ENCODE data around the gene CPLX1.
A peak's percentile ranks its signal among the peaks of the same experiment; 100 is the strongest.
"Not testable (repeated sequence)": the region's sequence is repeated elsewhere in the genome, so short reads cannot be mapped to it uniquely, and the experiment has no call there.

Gene CPLX1

DNA sequence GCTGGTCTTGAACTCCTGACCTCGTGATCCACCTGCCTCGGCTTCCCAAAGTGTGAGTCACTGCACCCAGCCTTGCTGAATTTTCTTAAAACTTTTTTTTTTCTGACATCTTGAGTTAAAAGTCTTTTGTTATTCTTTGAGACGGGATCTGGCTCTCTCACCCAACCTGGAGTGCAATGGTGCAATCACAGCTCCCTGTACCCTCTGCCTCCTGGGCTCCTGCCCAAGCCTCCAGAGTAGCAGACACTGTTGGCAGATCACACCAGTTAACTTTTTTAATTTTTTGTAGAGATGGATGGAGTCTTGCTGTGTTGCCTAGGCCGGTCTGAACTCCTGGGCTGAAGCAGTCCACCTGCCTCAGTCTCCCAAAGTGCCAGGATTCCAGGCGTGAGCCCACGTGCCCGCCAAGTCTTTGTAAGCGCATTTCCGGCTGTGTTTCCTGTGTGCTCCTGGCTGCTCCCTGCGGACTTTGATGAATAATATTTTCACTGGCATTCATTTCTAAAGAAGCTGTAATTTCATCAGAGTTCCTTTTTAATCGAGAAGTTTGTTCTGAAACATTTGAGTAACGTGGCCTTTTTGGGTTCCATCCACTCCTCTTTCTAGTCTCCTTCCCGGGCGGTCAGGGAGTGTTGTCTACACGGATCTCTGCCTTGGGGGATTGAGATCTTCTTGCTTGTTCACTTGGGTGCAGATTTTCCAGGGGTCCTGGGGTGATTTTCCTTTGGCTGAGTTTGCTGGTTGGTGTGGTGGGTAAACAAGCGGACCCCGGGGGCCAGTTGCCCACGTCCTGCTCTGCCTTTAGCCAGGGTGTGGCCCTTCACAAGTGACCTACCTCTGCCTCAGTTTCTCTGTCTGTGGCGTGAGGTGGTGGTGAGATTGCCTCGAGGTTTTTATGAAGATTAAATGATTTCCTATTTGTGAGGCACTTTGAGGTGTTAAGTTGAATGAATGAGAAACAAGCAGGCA, 75.9 kb downstream of the CPLX1 start:
- no peak for DNase-seq

DNA sequence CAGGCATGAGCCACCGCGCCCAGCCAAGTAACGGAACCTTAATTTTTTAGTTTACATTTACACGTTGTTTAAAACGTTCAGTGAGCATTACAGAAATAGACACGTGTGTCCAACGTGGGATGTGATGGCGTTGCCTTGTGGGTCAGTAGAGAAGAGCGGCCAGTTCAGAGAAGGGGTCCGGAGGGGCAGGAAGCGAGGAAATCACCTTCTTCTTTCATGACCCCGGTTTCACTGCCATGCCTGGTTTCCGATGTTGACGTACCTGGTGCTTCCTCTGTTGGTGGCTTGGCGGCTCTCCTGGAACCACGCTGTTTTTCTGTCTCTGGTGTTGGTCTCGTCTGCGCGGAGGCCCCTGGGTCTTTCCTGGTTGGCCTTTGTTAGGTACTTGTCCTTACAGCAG, 77.5 kb downstream of the CPLX1 start:
- DNase-seq: no peak

DNA sequence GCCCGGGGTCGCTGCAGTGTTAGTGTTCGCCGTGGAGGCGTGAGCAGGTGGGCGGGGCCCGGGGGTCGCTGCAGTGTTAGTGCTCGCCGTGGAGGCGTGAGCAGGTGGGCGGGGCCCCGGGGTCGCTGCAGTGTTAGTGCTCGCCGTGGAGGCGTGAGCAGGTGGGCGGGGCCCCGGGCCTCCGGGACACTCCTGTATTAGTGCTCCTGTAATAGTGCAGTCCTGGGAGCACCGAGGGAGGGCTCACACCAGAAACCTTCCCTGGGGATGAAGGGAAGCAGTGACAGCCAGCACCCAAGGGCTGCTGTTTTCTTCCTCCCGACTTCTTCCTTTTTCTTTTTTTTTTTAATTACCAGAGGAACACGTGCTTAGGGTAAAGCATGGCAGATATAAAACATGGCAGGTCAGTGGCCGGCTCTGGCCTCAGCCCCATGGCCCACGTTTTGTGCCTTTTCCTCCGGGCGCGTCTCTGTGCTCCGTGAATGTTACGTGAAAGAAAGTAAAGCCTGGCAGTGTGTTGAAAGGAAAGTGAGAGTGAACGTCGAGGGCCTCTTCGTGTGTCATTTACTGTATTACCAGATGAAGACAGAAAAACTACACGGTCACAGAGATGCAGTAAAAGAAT, 78.3 kb downstream of the CPLX1 start:
- DNase-seq: no peak

DNA sequence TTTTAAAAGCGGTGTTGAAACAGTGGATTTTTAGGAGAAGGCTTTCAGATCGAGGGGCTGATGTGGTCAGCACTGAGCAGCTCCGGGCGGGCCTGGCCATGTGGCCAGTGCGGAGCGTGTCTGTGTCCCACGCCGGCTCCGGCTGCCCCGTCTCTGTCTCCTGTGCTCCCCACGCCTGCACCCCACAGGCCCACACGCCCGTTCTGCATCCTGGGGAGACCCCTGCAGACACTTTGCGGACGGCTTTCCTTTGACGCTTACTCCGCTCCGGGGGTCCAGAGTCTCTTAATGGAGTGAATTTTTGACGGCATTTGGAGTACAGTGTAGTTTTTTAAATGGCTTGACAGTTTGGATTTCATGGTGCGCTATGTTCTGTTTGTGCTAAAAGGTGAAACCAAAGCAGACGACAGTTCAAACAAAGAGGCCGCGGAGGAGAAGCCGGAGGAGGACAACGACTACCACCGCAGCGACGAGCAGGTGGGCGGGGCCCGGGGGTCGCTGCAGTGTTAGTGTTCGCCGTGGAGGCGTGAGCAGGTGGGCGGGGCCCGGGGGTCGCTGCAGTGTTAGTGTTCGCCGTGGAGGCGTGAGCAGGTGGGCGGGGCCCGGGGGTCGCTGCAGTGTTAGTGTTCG, 81.6 kb downstream of the CPLX1 start:
- DNase-seq: no peak

DNA sequence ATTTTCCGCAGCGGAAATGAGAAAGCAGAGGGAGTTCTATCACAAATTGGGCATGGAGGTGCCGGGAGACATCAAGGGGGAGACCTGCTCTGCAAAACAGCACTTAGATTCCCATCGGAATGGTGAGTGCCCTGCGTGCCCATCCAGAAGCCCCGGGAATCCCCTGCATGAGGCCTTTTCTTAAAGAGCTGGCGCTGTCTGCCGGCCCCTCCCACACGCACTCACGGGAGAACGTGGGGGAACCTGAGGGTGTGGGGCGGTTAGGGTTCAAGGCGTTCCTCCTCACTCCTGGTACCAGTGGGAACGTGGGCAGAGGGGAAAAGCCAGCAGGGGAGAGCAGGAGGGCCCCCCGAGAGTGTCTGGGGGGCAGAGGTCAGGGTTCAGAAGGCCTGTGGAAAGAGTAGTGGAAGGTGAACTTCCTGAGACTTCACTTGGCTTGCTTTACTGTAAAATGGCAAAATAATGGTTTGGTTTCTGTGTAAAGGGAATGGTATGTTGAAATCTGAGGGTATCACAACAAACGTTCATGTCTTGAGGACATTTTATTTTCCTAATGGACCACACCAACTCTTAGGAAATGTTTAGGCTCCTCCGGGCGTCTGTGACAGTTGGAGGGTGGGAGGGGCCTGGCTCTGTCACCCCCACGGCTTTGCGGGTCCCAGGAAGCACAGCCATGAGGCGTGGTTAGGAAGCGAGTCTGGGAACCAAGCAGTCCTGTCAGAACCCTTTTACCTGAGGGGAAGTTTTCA, 82.3 kb downstream of the CPLX1 start:
- DNase-seq: no peak

DNA sequence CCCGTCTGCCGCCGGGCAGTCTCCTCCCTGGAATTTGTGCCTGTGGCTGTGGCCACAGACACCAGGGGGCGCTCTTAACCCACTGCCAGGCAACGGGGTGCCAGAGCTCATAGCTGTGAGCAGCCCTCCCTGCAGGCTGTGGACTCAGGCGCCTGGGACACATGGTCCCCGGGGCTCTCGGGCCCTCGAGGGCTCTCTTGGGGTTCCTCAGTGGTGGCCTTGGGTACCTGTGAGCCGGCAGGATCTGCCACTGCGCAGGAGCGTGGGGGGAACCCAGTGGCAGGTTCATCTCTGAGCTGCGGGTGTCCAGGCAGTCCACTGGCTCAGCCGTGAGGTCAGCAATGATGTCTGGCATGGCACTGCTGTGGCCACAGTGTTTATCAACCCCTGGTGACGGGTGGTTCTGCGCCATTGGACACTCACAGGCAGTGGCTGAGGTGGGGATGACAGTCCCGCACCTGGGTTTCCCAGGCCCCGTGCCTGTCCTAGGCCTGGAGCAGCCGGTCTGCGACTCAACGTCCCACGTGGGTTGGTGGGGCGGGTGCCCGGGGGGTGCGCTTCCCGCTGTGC, 83.1 kb downstream of the CPLX1 start:
- peak; percentile 80 for DNase-seq

DNA sequence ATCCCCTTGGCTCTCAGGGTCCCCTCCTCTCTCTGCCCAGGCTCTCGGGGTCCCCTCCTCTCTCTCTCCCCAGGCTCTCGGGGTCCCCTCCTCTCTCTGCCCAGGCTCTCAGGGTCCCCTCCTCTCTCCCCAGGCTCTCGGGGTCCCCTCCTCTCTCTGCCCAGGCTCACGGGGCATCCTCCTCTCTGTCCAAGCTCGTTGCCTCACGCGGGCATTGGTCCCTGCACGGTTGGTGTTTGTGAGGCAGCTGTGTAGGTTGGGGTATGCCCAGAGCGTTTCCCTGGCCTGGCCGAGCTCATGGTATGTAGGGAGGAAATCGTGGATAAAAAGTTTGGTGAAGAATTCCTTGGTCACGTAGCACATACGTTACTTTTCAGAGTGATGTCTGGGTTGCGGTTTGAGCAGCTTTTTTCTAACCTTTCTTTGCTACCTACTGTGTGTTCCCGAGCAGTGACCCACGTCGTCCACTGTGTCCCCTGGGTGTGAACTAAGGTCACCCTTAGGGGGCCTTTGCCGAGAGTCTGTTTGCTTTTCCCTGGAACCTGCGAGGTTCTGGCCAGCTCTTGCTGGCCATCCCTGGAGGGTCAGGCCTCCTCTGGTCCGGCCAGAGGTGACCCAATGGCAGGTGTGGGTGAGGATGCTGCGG, 83.7 kb downstream of the CPLX1 start:
- DNase-seq: no peak

DNA sequence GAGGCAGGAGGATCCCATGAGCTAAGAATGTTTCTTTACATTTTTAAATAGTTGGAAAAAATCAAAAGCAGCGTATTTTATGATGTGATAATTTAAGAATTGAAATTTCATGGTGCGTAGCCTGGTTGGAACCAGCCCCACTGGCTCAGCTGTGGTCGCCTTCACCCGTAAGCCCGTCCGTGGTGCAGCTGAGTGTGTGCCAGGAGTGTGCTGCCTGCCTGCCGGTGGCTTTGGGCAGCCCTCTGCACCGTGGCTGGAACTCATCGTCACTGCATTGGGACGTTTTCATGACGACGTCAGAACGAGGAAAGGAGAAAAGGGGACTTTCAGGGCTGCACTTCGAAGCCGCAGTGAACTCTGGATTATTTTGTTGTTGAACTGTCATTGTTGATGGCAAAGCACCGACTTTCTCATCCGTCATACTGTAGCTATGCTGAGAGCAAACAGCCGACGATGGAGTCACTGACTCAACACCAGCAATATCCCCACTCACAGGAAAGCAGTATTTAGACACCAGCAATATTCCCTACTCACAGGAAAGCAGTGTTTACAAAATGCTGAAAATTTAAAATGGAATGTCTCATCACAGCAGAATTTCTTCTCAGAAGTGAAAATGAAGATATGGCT, 85.2 kb downstream of the CPLX1 start:
- no peak for DNase-seq

DNA sequence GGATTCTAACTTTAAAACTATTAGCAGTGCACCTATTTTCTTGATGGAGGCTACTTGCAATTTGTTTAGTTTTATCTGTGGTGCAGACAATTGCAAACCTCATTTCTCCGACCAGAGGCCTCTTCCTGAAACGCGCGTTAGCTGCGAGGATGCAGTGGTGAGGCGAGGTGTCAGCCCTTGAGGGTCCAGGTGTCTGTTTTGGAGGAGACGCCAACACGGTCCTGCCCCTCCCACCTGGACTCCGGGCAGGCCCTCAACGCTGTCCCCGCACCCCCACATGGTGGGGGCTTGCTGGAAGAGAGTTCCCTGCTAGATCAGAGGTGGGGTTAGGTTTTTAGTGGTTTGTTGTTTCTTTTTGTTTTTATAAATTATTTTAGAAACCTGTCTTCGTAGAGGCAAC, 85.9 kb downstream of the CPLX1 start:
- DNase-seq: no peak

DNA sequence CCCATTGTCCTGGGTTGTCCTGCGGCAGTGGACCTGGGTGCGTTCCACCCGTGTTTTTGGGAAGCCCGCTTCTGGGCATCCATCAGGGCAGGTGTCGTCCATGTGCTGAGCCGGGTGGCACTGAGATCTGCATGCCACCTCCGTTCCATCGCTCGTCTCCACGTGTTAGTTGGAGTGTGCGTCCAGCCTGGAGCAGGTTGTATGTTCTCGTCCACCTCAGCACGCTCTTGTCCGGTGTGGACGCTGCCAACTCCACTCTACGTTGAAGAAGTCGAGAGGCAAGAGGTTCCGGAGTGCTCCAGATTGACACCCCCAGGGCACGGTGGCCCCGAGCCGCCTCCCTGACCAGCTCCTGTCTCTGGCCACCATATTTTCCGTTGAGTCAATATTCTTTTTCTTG, 86.4 kb downstream of the CPLX1 start:
- DNase-seq: no peak

DNA sequence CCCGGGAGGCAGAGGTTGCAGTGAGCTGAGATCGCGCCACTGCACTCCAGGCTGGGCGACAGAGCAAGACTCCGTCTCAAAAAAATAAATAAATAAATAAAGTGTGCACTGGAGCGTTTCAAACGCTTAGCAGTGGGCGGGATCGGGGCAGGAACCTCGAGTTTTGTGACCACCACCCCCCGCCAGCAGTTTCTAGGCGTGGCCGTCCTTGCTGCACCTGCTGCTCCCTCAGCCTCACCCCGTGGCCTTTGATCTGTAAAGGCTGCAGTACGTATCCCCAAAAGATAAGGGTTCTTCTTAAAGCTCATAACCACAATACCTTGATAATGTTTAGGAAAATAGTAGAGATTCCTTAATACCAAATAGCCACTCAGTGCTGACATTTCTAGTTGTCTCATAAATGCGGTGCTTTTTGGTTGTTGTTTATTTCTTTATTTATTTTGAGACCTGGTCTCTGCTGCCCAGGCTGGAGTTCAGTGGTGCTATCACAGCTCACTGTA, 87.1 kb downstream of the CPLX1 start:
- DNase-seq: no peak

DNA sequence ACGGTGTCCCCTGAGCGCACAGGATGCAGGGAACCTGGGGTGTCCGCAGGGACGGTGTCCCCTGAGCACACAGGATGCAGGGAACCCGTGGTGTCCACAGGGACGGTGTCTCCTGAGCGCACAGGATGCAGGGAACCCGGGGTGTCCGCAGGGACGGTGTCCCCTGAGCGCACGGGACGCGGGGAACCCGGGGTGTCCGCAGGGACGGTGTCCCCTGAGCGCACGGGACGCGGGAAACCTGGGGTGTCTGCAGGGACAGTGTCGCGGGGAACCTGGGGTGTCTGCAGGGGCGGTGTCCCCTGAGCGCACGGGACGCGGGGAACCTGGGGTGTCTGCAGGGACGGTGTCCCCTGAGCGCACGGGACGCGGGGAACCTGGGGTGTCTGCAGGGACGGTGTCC, 89.4 kb downstream of the CPLX1 start:
- DNase-seq: not testable (repeated sequence)

DNA sequence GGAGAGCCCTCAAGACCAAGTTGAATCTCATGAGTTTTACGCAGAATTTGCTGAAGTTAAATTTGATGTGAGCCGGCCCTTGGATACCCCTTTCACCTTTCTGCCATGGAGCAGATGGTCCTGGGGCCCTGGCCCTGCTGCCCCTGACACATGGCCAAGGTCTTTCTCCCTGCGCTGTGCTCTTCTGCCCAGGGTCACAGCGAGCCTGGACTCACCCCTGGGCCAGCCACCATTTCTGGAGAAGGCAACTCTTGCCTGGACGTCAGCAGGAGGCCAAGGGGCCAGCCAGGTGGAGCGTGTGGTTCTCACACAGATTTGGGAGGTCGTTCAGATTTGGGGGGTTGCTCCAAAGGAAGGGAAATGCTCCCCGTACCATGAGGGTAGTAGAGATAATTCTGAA, 90.3 kb downstream of the CPLX1 start:
- DNase-seq: no peak
